Fibroblast of peridontal ligament (primary cell): ENCODE data around the gene PELI3.
A peak's percentile ranks its signal among the peaks of the same experiment; 100 is the strongest.

Source experiments
- DNase-seq: peaks from one replicate; pipeline ENCODE4 v3.0.0-alpha.2; 2010; ENCODE audit errors: extremely low read depth

PELI3 gene

DNA sequence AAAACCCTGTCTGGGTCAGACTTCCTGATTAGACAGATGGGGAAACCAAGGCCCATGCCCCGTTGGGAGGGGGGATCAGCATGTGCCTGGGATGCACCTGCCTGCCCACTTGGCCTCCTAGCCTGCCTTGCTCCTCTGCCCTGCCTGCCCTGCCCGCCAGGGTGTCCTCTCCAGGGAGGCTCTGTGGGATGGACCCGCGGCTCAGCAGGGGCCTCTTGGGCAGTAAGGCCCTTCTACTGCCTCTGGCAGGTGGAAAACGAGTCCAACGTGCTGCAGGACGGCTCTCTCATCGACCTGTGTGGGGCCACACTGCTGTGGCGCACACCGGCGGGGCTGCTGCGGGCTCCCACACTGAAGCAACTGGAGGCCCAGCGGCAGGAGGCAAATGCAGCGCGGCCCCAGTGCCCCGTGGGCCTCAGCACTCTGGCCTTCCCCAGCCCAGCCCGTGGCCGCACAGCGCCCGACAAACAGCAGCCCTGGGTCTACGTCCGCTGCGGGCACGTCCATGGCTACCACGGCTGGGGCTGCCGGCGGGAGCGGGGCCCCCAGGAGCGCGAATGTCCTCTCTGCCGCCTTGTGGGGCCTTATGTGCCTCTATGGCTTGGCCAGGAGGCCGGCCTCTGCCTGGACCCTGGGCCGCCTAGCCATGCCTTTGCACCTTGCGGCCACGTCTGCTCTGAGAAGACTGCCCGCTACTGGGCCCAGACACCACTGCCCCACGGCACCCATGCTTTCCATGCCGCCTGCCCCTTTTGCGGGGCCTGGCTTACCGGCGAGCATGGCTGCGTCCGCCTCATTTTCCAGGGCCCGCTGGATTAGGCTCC lies 8.9 kb downstream of the PELI3 start:
- DNase-seq: no peak

- DNase-seq: no peak
Observed at GRCh38 chr11:66476173-66476840, 9.6 kb downstream of the PELI3 start.

DNA sequence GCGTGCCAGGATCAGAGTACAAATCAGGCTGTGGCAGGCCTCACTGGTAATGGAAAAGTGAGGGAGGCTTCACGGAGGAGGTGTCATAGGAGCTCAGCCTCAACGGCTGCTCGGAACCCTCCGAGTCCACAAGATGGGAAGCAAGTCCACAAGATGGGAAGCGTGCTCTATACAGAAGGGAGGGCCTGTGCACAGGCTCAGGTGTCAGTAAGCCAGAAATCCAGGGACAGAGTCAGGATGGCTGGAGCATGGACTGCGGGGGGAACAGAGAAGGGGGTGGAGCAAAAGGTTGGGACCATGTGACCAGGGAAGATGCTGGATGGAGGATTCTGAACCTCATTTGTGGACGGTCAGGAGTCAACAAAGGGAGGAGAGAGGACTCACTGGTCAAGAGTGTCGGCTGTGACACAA lies 10.1 kb downstream of the PELI3 start:
- DNase-seq: no peak

- DNase-seq: no peak
Observed at GRCh38 chr11:66477263-66478201, 10.8 kb downstream of the PELI3 start.

DNA sequence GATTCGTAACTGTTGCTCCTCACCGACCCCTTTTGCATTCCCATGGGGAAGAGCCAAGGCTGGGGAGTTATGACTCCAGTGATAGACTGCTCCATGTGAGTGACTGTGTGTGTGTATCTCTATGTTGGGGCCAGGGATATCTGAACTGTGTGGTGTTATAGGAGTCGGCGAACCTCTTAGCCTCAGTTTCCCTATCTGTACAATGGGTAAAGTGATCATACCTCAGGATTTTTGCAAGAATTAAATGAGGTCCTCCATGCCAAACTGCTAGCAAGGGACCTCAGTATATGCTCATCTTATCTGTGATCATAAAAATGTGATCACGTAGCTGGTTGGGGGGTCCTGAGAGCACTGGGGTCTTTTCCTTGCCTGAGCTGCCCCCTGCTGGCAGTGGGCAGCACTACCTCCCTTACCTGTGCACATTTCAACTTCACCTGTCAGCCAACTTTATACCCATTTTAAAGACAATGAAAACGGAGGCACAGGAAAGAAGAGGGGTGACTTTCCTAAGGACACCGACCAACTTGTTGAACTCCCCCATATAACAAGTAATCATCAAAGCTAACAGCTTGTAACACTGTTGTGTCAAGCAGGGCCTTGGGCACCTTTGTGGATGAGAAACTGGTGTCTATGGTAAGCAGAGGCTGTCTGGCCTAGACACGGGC lies 12.2 kb downstream of the PELI3 start:
- no peak for DNase-seq

GRCh38 chr11:66479394-66480116 lies 12.8 kb downstream of the PELI3 start:
- peak; percentile 40 for DNase-seq

GRCh38 chr11:66480117-66480938 lies 13.6 kb downstream of the PELI3 start, which contains the start of gene DPP3:
Gene DPP3, plus strand, starts transcription at chr11:66480434. Its CDS starts 1,767 bp downstream, at chr11:66482201.
- DNase-seq: peak; percentile 92

GRCh38 chr11:66484806-66485380 lies 18.2 kb downstream of the PELI3 start:
- DNase-seq: no peak

GRCh38 chr11:66488957-66489356 lies 22.3 kb downstream of the PELI3 start:
- DNase-seq: no peak

- no peak for DNase-seq
Observed at GRCh38 chr11:66489636-66490035, 22.9 kb downstream of the PELI3 start.

DNA sequence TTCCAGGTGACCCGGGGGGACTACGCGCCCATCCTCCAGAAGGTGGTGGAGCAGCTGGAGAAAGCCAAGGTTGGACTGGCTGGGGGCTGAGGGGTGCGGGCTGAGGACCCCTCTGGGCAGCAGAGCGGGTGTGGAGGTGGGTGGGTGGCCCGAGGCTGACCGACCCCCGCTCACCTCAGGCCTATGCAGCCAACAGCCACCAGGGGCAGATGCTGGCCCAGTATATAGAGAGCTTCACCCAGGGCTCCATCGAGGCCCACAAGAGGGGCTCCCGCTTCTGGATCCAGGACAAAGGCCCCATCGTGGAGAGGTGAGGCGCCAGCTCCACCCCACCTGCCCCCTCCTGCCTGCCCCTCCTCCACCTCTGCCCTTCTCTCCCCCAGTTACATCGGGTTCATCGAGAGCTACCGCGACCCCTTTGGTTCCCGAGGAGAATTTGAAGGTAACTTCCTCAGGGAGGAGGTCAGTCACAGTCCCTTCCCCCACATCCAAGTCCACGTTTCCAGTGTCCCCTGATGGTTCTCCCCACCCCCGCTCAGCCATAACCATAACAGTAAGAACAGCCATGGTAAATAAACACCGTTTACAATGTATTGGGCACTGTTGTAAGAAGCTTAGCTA lies 24.7 kb downstream of the PELI3 start:
- no peak for DNase-seq

DNA sequence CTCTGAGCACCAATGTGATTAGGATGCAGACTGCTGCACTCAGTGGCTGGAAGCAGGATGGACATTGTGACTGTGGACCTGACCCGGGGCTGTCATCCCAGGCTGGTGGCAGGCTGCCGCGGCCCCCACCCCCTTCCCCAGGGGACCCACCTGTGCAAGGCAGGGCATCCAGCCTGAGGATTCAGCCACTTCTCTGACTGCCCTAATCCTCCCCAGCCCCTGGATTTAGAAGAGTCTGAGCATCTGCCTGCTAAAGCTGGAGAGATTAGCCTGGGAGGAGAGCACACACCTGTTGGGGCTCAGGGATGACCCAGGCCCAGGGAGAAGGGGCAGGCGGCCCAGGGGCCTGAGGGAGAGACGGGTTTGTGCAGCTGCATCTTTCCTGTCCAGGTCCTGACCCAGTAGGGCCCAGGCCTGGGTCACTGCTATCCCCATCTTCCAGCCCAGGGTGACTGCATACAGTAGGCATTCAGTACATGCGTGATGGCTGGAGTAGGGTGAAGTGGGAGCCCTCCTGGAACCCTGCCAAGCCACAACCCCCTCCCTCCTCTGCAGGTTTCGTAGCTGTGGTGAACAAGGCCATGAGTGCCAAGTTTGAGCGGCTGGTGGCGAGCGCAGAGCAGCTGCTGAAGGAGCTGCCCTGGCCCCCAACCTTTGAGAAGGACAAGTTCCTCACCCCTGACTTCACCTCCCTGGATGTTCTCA lies 25.6 kb downstream of the PELI3 start:
- no peak for DNase-seq

DNA sequence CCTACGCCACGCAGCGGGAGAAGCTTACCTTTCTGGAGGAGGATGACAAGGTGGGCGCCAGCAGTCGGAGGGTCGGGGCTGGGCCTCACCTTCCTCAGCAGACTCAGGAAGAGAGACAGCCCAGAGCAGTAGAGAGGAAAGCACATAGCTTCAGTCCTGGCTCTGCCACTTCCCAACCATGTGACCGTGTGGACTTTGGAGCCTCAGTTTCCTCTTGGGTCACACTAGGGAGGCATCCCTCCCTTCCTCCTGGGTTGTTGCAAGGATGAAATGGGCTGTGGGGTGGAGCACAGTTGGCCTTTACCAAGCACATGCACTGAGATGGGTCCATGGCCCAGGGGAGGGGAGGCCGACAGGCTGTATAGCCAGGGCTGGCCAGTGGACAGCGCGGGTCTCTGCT lies 26.4 kb downstream of the PELI3 start:
- DNase-seq: no peak

DNA sequence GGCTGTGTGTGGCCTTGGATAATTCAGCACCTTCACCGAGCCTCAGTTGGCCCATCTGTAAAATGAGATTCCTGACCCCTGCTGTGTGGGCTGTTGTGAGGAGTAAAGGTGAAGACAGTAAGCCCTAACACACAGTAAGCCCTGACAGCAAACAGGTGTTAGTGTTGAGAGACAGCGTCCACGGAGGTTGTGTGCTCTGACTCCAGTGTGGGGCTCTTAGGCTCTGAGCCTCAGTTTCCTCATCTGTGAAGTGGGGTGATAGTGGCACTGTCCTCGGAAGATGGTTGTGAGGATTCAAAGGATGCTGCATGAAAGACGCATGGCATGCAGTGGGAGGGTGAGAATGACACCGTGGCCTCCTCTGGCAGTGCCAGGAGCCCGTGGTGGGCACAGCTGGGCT lies 27.8 kb downstream of the PELI3 start:
- DNase-seq: no peak

DNA sequence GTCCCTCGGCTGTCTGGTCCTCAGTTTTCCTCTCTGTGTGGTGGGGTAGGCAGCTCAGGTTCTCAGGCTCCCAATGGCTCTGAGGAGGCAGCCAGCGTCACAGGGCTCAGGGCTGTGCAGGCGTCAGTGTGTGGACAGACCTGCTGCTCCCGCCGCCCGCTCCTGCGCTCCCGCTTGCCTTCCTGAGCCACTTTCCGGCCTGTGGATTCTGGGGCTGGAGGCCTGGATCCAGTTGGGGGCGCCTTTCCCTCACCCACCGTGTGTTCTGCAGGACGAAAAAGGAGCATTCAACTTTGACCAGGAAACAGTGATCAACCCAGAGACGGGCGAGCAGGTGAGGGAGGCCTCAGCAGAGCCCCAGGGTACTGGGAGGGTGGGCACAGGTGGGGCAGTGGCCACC lies 28.2 kb downstream of the PELI3 start:
- DNase-seq: no peak

GRCh38 chr11:66495401-66495854 lies 28.7 kb downstream of the PELI3 start:
- DNase-seq: no peak

GRCh38 chr11:66497206-66497605 lies 30.5 kb downstream of the PELI3 start:
- no peak for DNase-seq

DNA sequence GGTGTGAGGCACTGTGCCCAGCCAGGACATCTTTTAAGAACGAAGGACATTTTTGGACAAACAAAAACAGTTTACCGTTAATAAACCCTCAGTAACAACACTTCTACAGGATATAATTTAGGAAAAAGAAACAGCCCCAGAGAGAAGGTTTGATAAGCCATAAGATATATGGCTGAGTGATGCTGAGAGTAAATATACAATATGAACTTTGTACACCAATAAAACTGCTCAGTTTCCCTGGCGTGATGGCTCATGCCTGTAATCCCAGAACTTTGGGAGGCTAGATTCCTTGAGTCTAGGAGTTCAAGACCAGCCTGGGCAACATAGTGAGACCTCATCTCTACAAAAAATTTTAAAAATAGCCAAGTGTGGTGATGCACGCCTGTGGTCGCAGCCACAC lies 31.8 kb downstream of the PELI3 start:
- DNase-seq: no peak
